Mucosa of rectum (tissue), 2 donors: ENCODE results near the gene CYP4F8.
A peak's percentile ranks its signal among the peaks of the same experiment; 100 is the strongest.

Source experiments
- H3K27ac ChIP-seq, 2 donors: one replicate each; pipeline ENCODE4 v1.7.0; 2013; ENCODE audit warnings: inconsistent platforms in 2 of 2, low read depth in 2 of 2, low read length in 2 of 2
- H3K27me3 ChIP-seq, 2 donors: one replicate each; pipeline ENCODE4 v1.7.0; 2013; ENCODE audit warnings: low read length in 2 of 2; ENCODE audit not compliant: control insufficient read depth in 2 of 2, insufficient read depth in 2 of 2
- H3K36me3 ChIP-seq, 2 donors: one replicate each; pipeline ENCODE4 v1.7.0; 2013; ENCODE audit warnings: low read length in 2 of 2; ENCODE audit not compliant: control insufficient read depth in 2 of 2, insufficient read depth in 2 of 2
- H3K4me1 ChIP-seq, 2 donors: one replicate each; pipeline ENCODE4 v1.7.0; 2013; ENCODE audit warnings: low read length in 2 of 2, mild to moderate bottlenecking in 1 of 2; ENCODE audit not compliant: control insufficient read depth in 2 of 2, insufficient read depth in 2 of 2
- H3K4me3 ChIP-seq, 2 donors: one replicate each; pipeline ENCODE4 v1.7.0; 2013; ENCODE audit warnings: low read length in 2 of 2
- H3K9ac ChIP-seq, 2 donors: one replicate each; pipeline ENCODE4 v1.7.0; 2013; ENCODE audit warnings: low read length in 2 of 2, low read depth in 1 of 2, mild to moderate bottlenecking in 1 of 2
- H3K9me3 ChIP-seq, 2 donors: one replicate each; pipeline ENCODE4 v1.7.0; 2013; ENCODE audit warnings: low read length in 2 of 2; ENCODE audit not compliant: control insufficient read depth in 2 of 2
- donor health status: healthy.
- donor health status: Normal muscosa, but diverticular disease.

Gene CYP4F8

DNA sequence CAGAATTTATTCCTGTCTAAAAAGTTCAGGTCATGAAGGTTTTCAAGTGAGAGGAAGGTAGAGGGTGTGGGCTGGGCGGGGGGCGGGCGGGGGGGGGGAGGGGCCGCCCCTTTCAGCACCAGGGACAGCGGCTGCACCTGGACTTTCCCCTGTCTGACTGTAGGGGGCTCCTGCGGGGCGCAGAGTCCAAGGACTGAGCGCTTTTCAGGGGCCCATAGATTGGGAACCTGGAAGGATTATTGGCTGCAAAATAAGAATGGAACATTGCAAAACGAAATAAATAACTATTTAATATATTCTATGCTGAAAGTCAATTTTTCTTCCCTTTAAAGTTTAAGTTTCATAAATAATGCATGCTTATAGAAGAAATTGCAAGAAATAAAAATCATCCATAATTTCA lies 16.8 kb downstream of the CYP4F8 start:
- Histone ChIP-seq H3K27ac (no peak overlapping the region), H3K36me3 (no peaks in the 10 kb centered on the region), H3K4me3 (no peak overlapping the region), H3K27me3 (peaks cover 0 to 4% of the 10 kb centered on the region in 2 donors), H3K4me1 (peaks cover 0 to 3% of the 10 kb centered on the region in 2 donors), H3K9ac (no peak overlapping the region), H3K9me3 (no peaks in the 10 kb centered on the region)

DNA sequence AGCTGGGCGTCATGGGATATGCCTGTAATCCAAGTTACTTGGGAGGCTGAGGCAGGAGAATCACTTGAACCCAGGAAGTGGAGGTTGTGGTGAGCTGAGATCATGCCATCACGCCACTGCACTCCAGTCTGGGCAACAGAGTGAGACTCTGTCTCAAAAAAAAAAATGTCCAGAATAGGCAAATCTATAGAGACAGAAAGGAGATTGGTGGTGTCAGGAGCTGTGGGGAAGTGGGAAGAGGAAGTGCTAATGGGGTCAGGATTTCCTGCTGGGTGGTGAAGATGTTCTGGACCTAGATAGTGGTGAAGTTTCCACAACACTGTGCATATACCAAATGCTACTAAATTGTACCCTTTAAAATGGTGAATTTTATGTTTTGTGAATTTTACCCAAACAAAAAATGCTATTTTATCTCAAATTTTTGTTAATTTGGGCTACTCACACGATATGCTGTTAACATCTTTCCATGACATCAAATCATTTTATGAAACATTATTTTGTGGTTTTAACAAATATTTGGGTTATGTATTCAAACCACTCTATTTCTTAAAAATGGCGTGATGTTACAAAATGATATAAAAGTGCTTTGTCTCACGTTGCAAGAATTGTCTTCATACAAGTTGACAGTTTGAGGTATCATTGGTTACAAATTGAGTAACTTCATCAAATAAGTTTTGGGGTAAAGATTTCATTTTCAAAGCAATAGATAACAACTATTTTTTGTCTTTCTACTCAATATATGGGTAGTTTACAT lies 18.2 kb downstream of the CYP4F8 start:
- H3K4me1 ChIP-seq = peaks cover 0 to 3% of the 10 kb centered on the region in 2 donors
- H3K9me3 ChIP-seq = no peaks in the 10 kb centered on the region
- no peak overlapping the region for H3K9ac ChIP-seq
- H3K27me3 ChIP-seq = peaks cover 0 to 4% of the 10 kb centered on the region in 2 donors
- no peaks in the 10 kb centered on the region for H3K36me3 ChIP-seq
- no peak overlapping the region for H3K4me3 ChIP-seq
- no peak overlapping the region for H3K27ac ChIP-seq

DNA sequence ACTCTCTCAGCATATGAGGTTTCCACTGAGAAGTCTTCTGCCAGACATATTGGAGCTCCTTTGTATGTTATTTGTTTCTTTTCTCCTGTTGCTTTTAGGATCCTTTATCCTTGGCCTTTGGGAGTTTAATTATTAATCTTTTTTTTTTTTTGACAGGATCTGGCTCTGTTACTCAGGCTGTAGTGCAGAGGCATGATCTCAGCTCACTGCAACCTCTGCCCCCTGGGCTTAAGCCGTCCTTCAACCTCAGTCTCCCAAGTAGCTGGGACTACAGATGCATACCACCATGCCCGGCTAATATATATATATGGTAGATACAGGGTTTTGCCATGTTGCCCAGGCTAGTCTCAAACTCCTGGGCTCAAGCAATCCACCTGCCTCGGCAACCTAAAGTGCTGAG lies 19.1 kb downstream of the CYP4F8 start:
- Histone ChIP-seq H3K9me3 (no peaks in the 10 kb centered on the region), H3K9ac (no peak overlapping the region), H3K4me3 (no peak overlapping the region), H3K27me3 (peaks cover 0 to 4% of the 10 kb centered on the region in 2 donors), H3K27ac (no peak overlapping the region), H3K4me1 (peaks cover 0 to 1% of the 10 kb centered on the region in 2 donors), H3K36me3 (no peaks in the 10 kb centered on the region)

- Histone ChIP-seq H3K27ac (no peak overlapping the region), H3K4me3 (no peak overlapping the region), H3K36me3 (no peaks in the 10 kb centered on the region), H3K4me1 (peaks cover 4 to 7% of the 10 kb centered on the region in 2 donors), H3K9ac (no peak overlapping the region), H3K27me3 (peaks cover 0 to 4% of the 10 kb centered on the region in 2 donors), H3K9me3 (no peaks in the 10 kb centered on the region)
These were observed 20.2 kb downstream of the CYP4F8 start for GRCh38 chr19:15635016-15635805.

DNA sequence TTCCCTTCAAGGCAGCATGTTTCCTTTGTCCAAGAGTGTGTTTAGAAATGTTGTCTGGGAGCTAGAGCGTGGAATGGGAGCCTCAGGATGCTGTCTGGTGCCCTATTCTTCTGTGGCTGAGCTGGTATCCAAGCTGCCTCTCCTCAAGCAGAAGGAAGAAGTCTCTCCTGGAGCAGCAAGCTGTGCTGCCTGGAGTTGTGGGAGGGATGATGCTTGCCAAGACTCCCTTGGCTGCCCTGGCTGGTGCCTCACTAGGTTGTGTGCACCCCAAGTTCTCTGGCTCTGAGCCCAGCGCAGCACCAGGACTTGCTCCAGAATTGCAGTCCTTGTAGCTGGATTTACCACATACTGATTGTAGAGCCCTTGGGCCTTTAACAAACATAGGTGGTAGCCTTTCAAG lies 21.0 kb downstream of the CYP4F8 start:
- peaks cover 10 to 12% of the 10 kb centered on the region in 2 donors for H3K4me1 ChIP-seq
- no peak overlapping the region for H3K9ac ChIP-seq
- peaks cover 0 to 4% of the 10 kb centered on the region in 2 donors for H3K27me3 ChIP-seq
- no peak overlapping the region for H3K27ac ChIP-seq
- no peaks in the 10 kb centered on the region for H3K9me3 ChIP-seq
- H3K36me3 ChIP-seq = no peaks in the 10 kb centered on the region
- H3K4me3 ChIP-seq = no peak overlapping the region

DNA sequence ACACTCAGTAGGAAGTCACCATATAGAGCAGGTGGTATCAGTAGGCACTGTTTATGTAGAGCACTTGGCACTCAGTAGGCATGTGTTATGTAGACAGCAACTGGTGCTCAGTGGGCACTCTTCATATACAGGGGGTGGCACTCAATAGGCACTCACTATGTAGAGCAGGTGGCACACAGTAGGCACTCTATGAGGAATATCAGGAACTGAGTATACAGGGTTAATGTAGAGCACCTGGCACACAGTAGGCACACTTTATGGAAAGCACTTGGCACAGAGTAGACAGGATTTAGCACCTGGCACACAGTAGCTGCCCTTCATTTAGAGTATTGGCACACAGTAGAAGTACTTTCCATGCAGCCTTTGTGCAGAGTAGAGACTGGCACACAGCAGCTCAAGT lies 24.6 kb downstream of the CYP4F8 start:
- Histone ChIP-seq H3K27me3 (peaks cover 0 to 4% of the 10 kb centered on the region in 2 donors), H3K27ac (peak overlapping the region; percentile 88 to 92)

GRCh38 chr19:15640294-15640903 lies 25.4 kb downstream of the CYP4F8 start, which contains the start of gene CYP4F3:
Gene CYP4F3 (plus strand): TSS chr19:15640897. CDS start chr19:15641416, 519 bp downstream.
- H3K27me3 ChIP-seq = peaks cover 0 to 4% of the 10 kb centered on the region in 2 donors
- H3K9me3 ChIP-seq = no peaks in the 10 kb centered on the region
- H3K27ac ChIP-seq = peak within 1 kb of the TSS; percentile 88 to 92
- peak within 1 kb of the TSS; percentile 41 to 65 for H3K9ac ChIP-seq
- peaks cover 24 to 26% of the 10 kb centered on the region in 2 donors for H3K4me1 ChIP-seq
- H3K4me3 ChIP-seq = peak within 1 kb of the TSS in 1 of 2 donors; percentile 26
- no peaks in the 10 kb centered on the region for H3K36me3 ChIP-seq

More for the DNA sequence above, 24.6 kb downstream of the CYP4F8 start:
- H3K4me3 ChIP-seq = no peak overlapping the region
- no peaks in the 10 kb centered on the region for H3K36me3 ChIP-seq
- peaks cover 24 to 26% of the 10 kb centered on the region in 2 donors for H3K4me1 ChIP-seq
- no peaks in the 10 kb centered on the region for H3K9me3 ChIP-seq
- H3K9ac ChIP-seq = peak overlapping the region in 1 of 2 donors; percentile 51

GRCh38 chr19:15640904-15641597 lies 26.0 kb downstream of the CYP4F8 start:
- peak overlapping the region in 1 of 2 donors; percentile 0 for H3K4me3 ChIP-seq
- peaks cover 24 to 26% of the 10 kb centered on the region in 2 donors for H3K4me1 ChIP-seq
- H3K27ac ChIP-seq = peak overlapping the region; percentile 88 to 92
- H3K9ac ChIP-seq = peak overlapping the region; percentile 38 to 65
- no peaks in the 10 kb centered on the region for H3K36me3 ChIP-seq
- H3K27me3 ChIP-seq = no peaks in the 10 kb centered on the region
- no peaks in the 10 kb centered on the region for H3K9me3 ChIP-seq

DNA sequence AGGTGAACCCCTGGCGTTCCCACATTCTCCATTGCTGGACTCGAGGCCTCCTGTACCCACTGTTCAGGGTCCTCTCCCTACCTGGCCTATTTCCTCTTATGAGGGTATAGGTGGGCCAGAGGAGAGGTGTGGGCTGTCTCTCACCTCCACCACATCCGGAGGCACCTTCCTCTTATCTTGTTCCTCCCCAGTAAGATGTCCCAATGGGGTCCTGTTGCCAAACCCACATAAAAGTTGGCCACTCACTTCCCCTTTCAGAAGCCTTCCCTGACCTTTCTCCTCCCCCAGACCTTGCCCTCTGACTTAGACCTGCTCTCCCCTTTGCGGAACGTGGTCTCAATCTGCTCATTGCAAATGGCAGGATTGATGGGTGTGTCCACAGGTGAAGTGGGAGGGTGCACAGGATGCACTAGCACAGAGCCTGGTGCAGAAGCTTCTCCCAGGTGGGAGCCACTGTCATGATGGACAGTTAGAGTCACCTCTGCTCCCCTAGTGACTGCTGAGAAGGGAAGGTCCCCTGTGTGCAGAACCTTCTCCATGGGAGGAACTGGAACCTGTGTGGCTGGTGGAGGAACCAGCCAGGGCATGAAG lies 27.0 kb downstream of the CYP4F8 start:
- Histone ChIP-seq H3K36me3 (no peaks in the 10 kb centered on the region), H3K4me1 (peaks cover 24 to 26% of the 10 kb centered on the region in 2 donors), H3K27me3 (no peaks in the 10 kb centered on the region), H3K27ac (peak overlapping the region; percentile 88 to 92), H3K9ac (peak overlapping the region in 1 of 2 donors; percentile 65), H3K4me3 (no peak overlapping the region), H3K9me3 (no peaks in the 10 kb centered on the region)
